Measurements from ENCODE around the gene TMEM81.

Gene TMEM81

DNA sequence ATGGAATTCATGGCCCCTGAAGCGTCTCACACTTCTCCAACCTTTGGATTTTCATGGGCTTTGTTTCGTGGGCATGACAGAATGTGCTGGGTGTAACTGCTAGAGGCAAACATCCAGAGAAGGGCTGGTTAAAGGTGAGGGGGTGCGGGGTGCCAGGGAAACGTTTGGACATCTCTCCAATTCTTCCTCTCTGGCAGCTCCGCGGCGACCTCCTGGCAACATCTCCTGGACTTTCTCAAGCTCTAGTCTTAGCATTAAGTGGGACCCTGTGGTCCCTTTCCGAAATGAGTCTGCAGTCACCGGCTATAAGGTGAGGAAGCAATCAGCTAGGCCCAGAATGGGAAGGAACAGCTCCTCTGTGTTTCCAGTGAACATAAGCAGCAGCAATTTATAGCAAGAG lies 12.0 kb downstream of the TMEM81 start:
- H3K36me3 ChIP-seq (ENCODE audit: control insufficient read depth, low read length), result no peaks in the 10 kb centered on the region
- H3F3A ChIP-seq (ENCODE audit: control insufficient read depth, insufficient read depth), result no peaks in the 10 kb centered on the region
- H4K20me1 ChIP-seq (ENCODE audit: control insufficient read depth, insufficient read depth, low read depth, low read length), result no peaks in the 10 kb centered on the region
- H3K4me1 ChIP-seq (ENCODE audit: control insufficient read depth, low read length), result no peaks in the 10 kb centered on the region
- H3K27ac ChIP-seq (ENCODE audit: low read depth, low read length), result no peak overlapping the region
- H3K79me2 ChIP-seq (ENCODE audit: control insufficient read depth, low read length), result no peaks in the 10 kb centered on the region
- H3K4me3 ChIP-seq (ENCODE audit: low read length), result no peak overlapping the region
- H3K9me3 ChIP-seq (ENCODE audit: control insufficient read depth, insufficient read depth, low read length), result no peaks in the 10 kb centered on the region
- no peak for TF ChIP-seq EZH2phosphoT487 (IDR thresholded peaks at IDR 0.05; ENCODE audit: borderline replicate concordance, low read length)
- TF ChIP-seq, protein P1, sequence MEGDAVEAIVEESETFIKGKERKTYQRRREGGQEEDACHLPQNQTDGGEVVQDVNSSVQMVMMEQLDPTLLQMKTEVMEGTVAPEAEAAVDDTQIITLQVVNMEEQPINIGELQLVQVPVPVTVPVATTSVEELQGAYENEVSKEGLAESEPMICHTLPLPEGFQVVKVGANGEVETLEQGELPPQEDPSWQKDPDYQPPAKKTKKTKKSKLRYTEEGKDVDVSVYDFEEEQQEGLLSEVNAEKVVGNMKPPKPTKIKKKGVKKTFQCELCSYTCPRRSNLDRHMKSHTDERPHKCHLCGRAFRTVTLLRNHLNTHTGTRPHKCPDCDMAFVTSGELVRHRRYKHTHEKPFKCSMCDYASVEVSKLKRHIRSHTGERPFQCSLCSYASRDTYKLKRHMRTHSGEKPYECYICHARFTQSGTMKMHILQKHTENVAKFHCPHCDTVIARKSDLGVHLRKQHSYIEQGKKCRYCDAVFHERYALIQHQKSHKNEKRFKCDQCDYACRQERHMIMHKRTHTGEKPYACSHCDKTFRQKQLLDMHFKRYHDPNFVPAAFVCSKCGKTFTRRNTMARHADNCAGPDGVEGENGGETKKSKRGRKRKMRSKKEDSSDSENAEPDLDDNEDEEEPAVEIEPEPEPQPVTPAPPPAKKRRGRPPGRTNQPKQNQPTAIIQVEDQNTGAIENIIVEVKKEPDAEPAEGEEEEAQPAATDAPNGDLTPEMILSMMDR (IDR thresholded peaks at IDR 0.05; ENCODE audit: low read depth, low read length, poor library complexity, severe bottlenecking), result no peak
- no peak overlapping the region for H3K4me2 ChIP-seq (ENCODE audit: low read length)
- H3K9me2 ChIP-seq (replicated peaks; ENCODE audit: control insufficient read depth, low read length), result no peaks in the 10 kb centered on the region
- no peaks in the 10 kb centered on the region for H3K27me3 ChIP-seq (ENCODE audit: control insufficient read depth, low read length)

GRCh38 chr1:205071801-205072200 lies 12.5 kb downstream of the TMEM81 start:
- Histone ChIP-seq H3K4me3 (ENCODE audit: low read length) (no peak overlapping the region), H3F3A (ENCODE audit: control insufficient read depth, insufficient read depth) (no peaks in the 10 kb centered on the region), H3K9me3 (ENCODE audit: control insufficient read depth, insufficient read depth, low read length) (no peaks in the 10 kb centered on the region), H3K9me2 (replicated peaks; ENCODE audit: control insufficient read depth, low read length) (no peaks in the 10 kb centered on the region), H3K27me3 (ENCODE audit: control insufficient read depth, low read length) (no peaks in the 10 kb centered on the region), H3K79me2 (ENCODE audit: control insufficient read depth, low read length) (no peaks in the 10 kb centered on the region), H4K20me1 (ENCODE audit: control insufficient read depth, insufficient read depth, low read depth, low read length) (no peaks in the 10 kb centered on the region), H3K27ac (ENCODE audit: low read depth, low read length) (no peak overlapping the region), H3K4me2 (ENCODE audit: low read length) (no peak overlapping the region), H3K4me1 (ENCODE audit: control insufficient read depth, low read length) (no peaks in the 10 kb centered on the region), H3K36me3 (ENCODE audit: control insufficient read depth, low read length) (no peaks in the 10 kb centered on the region)
- TF ChIP-seq, protein P1 (IDR thresholded peaks at IDR 0.05; ENCODE audit: low read depth, low read length, poor library complexity, severe bottlenecking), result no peak
- TF ChIP-seq EZH2phosphoT487 (IDR thresholded peaks at IDR 0.05; ENCODE audit: borderline replicate concordance, low read length), result no peak

- no peaks in the 10 kb centered on the region for H3K79me2 ChIP-seq (ENCODE audit: control insufficient read depth, low read length)
- H3K4me2 ChIP-seq (ENCODE audit: low read length), result no peak overlapping the region
- H3K9me2 ChIP-seq (replicated peaks; ENCODE audit: control insufficient read depth, low read length), result no peaks in the 10 kb centered on the region
- no peaks in the 10 kb centered on the region for H4K20me1 ChIP-seq (ENCODE audit: control insufficient read depth, insufficient read depth, low read depth, low read length)
- no peaks in the 10 kb centered on the region for H3F3A ChIP-seq (ENCODE audit: control insufficient read depth, insufficient read depth)
- H3K27me3 ChIP-seq (ENCODE audit: control insufficient read depth, low read length), result no peaks in the 10 kb centered on the region
- TF ChIP-seq, protein P1 (IDR thresholded peaks at IDR 0.05; ENCODE audit: low read depth, low read length, poor library complexity, severe bottlenecking), result no peak
- TF ChIP-seq EZH2phosphoT487 (IDR thresholded peaks at IDR 0.05; ENCODE audit: borderline replicate concordance, low read length), result no peak
- H3K4me1 ChIP-seq (ENCODE audit: control insufficient read depth, low read length), result no peaks in the 10 kb centered on the region
- H3K9me3 ChIP-seq (ENCODE audit: control insufficient read depth, insufficient read depth, low read length), result no peaks in the 10 kb centered on the region
- H3K36me3 ChIP-seq (ENCODE audit: control insufficient read depth, low read length), result no peaks in the 10 kb centered on the region
- no peak overlapping the region for H3K27ac ChIP-seq (ENCODE audit: low read depth, low read length)
- H3K4me3 ChIP-seq (ENCODE audit: low read length), result no peak overlapping the region
Observed at GRCh38 chr1:205071028-205071409, 13.2 kb downstream of the TMEM81 start.
